Hematopoietic multipotent progenitor cell treated with erythropoietin and hydrocortisone succinate and interleukin-3 and kit ligand, for 4 days (in vitro differentiated cells): ENCODE measurements around the gene TRIM43.
"Not testable (repeated sequence)": the region's sequence is repeated elsewhere in the genome, so short reads cannot be mapped to it uniquely, and the experiment has no call there.

Source experiments
- DNase-seq: peaks from one replicate; pipeline ENCODE4 v3.0.0-alpha.2; 2015

TRIM43 gene

DNA sequence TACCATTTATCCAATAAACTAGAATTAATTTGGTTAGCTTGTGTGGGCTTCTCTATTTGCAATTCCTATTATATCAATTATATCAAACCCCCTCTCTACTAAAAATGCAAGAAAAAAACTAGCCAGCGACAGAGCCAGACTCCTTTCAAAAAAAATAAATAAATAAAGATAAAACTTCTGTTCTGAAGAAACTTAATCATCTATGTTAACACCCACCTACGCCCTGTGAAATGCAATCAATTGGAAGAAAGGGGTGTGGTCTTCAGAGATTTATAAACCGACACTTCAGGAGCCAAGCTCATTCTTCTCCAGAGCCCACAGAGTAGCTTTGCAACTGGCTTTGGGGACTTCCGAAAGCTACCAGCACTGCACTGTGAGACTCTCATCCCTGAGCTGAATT is at the start of gene TRIM43:
TSS of gene TRIM43 (plus strand) at position 301 of the 400 bp plus-strand sequence. CDS start 2,023 bp downstream, outside the sequence.
- not testable (repeated sequence) for DNase-seq

DNA sequence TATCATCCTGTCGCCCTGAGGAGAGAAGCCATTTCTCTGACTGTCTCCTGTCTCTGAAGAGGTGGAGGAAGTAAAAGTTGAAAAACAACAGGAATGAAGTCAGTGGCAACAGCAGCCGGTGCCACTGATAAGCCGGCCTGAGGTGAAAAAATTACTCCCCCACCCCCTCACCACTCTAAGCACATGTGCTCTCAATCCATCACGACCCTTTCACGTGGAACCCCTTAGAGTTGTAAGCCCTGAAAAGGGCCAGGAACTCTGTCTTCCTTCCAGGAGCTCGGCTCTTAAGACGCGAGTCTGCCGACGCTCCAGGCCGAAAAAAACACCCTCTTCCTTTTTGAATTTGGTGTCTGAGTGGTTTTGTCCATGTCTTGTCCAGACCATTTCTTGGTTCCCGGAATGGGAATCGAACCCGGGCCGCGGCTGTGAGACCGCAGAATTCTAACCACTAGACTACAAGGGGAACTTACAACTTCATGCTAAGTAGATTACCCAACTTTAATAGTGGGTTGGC is 40.7 kb upstream of the TRIM43 start:
- peak; percentile 69 for DNase-seq

DNA sequence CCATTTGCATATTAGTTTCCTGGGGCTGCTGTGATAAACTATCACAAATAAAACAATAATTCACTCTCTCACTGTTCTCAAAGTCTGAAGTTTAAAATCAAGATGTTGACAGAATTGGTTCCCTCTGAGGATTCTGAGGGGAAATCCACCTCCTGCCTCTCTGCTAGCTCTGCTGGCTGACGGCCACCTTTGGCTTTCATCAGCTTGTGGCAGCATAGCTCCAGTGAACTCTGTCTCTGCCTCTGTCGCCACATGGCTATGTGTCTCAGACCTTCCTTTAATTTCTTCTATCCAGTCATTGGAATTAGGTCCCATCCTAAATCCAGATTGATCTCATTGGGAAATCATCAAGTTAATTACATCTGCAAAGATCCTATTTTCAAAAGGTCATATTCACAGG is 38.9 kb upstream of the TRIM43 start:
- DNase-seq = peak; percentile 18

DNA sequence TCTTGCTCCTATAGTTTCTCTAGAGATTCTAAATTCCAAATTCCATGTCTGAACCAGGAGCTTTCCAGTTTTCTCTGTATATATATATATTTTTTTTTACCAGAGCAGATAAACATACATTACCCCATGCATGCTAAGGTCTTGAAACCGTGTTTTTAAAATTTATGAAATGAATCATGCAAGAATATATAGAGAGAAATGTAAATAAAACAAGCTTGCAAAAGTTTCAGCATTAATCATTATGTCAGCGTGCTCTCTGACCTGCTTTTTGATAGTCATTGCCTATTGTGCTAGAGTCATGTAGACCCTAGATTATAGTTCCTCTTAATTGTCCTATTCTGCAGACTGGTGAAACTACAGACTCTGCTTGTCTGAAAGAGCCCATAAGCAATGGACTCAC is 22.6 kb upstream of the TRIM43 start:
- no peak for DNase-seq

DNA sequence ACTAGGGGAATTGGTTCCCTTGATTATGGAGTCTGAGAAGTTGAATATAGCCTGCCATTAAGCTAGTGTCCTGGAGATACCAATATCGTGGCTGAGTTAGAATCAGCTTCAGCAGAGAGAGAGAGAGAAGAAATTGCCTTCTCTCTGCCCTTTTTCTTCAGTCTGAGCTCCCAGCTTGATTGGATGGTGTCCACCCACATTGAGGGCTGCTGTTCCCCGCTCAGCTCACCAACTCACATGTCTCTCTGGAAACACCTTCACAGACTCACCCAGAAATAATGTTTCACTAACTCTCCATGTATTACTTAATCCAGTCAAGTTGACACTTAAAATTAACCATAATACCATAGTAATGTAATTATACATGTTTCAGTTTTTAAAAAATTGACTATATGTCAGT is 17.9 kb upstream of the TRIM43 start:
- DNase-seq = no peak

DNA sequence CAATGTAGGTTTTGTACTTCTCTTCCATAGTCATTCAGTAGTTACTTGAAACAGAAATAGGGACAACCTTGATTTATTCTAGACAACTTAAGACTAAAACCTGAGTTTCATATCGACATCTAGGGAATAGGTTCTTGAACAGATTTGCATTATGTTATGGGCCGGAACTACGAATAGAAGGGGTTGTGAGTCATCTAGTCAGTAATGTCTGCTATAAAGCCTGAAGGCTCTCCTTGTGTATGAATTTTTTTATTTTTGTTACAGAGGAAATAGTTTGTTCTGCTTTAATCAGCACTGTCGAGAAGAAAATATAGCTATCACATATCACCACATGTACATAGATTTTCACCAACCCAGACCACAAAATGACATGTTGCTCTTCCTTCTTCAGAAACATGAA is 17.3 kb upstream of the TRIM43 start:
- no peak for DNase-seq

DNA sequence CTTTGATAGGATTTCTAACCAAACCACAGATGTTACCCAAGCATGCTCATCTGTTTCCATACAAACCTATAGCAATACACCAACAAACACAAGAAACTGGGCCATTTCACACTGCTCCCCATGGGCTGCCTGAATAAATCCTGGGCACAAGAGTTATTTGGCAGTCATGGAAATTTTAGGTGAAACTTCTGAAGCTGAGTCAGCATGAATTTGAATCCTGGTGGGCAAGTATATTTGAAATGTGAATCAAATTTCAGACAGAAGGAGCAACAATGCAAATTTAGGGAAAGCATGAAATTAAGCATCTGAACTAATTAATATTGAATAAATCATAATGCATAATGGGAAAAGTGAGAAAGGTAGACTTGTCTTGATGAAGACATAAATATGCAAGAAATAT is 15.9 kb upstream of the TRIM43 start:
- DNase-seq = no peak

DNA sequence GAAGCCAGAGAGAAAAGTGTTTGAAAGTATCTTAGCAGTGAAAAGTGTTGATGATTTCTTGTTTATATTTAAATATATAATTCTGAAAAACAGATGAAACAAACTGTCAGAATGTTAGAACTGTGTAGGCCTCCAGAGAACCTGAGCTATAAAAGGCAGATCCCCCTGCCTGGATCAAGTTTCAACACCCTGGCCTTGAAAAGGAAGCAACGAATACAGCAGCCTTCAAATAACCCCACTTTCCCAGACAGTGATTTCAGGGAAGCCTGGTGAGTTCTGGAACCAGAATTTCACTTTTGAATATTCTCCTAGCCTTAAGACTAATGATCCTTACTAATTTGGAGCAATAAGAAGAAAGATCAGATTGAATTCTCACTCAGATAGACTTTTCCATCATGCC is 13.3 kb upstream of the TRIM43 start:
- no peak for DNase-seq

DNA sequence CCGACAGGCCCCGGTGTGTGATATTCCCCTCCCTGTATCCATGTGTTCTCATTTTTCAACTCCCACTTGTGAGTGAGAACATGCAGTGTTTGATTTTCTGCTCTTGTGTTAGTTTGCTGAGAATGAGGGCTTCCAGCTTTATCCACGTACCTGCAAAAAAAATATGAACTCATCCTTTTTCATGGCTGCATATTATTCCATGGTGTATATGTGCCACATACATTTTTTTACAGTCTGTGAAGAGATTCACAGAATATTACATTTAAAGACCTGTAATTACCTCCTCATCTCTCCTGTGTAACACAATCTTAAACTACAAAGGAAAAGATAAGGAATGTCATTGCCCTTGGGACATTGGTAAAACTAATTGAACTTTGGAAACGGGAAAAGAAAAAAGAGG is 8.3 kb upstream of the TRIM43 start:
- DNase-seq = not testable (repeated sequence)

DNA sequence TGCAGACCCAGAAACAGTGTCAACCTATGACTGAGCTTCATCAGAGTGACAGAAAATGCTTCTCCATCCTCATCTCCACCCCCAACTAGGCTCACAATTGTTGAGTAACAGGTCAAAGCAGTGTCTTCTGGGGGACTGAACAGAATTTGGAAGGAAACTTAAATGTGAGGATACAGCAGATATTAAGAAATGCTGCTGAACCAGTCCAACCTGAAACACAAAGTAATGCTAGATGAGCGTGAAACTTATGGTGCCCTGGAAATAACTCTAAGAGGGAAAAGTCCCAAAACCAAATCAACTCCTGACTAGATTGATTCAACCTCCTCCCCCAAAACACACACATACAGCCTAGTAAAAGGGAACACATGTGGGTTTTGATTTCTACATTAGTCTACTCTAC is 7.5 kb upstream of the TRIM43 start:
- DNase-seq = not testable (repeated sequence)

DNA sequence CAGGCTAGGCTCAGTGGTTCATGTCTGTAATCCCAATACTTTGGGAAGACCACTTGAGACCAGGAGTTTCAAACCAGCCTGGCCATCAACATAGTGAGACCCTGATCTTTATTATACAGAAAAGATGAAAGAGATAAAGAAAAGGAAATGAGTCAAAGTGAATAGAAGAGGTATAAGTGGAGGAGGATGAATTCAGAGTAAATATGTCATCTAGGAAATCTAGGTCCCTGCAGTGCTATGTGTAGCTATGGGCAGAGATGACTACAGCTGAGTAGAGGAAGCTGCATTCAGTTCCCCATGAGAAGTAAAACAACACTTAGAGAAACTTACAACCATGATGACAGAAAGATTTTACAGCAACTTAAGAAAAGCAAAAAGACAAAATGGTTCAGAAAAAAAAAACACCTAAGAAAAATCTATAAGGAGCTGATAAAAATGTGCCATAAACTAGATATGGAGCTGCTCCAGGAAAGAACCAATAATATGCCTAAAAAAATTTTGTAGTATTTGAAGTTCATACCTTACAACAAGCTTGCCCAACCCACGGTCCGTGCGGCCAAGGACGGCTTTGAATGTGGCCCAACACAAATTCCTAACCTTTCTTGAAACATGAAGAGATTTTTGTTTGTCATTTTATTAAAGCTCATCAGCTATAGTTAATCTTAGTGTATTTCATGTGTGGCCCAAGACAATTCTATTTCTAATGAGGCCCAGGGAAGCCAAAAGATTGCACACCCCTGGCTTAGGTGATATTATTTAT is 1.8 kb upstream of the TRIM43 start:
- DNase-seq = not testable (repeated sequence)

DNA sequence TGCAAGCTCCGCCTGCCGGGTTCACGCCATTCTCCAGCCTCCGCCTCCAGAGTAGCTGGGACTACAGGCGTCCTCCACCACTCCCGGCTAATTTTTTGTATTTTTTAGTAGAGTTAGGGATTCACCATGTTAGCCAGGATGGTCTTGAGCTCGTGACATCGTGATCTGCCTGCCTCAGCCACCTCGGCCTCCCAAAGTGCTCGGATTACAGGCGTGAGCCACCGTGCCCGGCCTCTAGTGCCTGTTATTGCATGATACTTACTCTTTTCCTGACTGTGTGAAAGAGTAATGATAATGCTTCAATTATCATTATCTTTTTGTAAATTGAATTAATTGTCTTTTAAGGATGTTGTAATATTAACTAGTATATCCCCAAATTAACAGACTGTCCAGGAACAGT is 1.2 kb downstream of the TRIM43 start:
- DNase-seq = not testable (repeated sequence)

DNA sequence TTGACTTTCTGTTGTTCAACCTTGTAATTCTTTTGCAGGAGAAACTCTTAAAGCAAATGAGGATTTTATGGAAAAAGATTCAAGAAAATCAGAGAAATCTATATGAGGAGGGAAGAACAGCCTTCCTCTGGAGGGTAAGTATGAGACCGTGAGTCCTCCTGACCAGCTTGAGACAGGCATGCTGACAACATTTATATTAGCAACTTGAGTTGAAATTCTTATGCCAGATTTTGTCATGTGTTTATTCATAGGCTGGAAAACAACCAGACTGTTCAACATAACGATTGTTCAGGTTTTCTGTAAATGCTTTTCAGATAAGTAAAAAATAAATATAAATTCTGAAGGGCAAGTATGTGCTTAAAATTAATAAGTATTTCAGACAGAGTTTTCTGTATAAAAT is 3.2 kb downstream of the TRIM43 start:
- not testable (repeated sequence) for DNase-seq

DNA sequence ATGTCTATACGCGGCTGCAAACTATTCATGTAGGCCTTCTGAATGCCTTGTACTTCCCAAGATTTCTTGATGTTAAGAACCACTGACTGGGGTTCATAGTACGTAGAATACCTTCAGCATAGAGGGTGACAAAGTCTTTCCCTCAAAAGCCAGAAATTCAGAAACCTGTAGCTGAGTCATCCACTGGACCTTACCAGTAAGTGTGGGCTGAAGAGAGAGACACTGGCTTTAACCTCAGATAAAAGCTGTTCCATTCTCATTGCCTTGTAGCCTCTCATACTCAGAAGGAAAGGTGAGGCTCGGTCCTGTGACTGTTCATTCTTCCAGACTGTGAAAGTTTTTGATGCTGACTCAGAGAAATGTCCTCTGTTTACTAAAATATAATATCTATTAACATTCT is 9.5 kb downstream of the TRIM43 start:
- DNase-seq = not testable (repeated sequence)

DNA sequence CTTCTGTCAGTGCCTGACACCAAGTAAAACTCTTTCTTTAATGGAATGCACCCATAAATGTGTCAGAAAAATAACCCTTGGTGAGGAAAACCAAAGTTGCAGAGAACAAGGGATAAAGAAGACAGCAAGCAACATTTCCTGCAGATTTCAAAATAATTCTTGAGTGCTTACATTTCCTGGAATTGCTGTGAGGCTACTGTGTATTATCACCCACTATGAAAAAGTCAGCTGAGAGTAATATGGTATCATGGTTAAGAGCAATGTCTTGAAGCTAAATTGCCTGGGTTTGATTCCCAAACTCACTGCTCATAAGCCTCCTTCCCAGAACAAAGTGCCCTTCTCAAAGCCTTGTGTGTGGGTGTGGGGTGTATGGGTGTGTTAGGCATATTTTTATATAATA is 10.3 kb downstream of the TRIM43 start:
- not testable (repeated sequence) for DNase-seq

DNA sequence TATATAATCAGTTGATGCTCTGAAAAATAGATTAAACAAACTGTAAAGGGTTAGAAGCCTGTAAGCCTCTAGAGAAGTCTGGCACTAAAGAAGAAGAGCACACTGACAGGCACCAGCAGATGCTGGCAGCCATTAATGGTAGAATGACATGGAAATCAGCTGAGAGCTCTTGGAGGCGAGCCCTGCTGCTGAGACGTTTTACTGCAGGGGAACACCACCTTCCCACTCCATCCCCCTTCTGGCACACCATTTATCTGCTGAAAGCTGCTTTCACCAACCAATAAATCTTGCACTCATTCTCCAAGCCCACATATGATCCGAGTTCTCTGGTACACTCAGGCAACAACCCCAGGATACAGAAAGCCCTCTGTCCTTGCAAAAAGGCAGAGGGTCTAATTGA is 16.6 kb downstream of the TRIM43 start:
- DNase-seq = not testable (repeated sequence)

DNA sequence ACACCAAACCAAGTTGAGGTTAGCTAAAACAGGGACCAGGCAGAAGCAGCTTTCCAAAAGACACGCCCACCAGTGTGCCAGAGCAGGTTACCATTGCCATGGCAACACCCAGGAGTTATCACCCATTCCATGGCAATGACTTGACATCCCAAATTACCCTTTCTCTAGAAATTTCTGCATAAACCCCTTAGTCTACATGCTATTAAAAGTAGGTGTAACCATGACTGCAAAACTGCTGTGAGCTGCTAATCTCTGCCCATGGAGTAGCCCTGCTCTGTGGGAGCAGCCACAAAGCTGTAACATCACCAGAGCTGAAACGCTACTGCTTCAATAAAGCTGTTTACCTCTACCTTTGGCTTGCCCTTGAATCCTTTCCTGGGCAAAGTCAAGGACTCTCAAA is 18.0 kb downstream of the TRIM43 start:
- not testable (repeated sequence) for DNase-seq

DNA sequence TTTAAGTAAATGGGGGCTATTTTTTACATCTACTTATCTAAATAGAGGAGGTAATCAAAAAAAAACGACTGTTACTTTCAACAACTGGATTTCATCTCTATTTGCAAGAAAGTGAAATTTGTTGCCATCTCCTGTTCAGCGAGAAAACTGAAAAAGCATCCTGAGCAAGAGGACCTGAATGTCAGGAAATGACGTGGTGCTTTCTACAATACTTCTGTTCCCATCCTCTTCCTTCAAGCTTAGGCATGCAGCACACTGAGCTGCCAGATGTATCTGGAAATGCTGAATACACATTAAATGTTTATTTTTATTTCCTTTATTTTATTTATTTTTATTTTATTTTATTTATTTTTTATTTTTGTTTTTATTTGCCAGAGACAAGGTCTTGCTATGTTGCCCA is 21.2 kb downstream of the TRIM43 start:
- not testable (repeated sequence) for DNase-seq

DNA sequence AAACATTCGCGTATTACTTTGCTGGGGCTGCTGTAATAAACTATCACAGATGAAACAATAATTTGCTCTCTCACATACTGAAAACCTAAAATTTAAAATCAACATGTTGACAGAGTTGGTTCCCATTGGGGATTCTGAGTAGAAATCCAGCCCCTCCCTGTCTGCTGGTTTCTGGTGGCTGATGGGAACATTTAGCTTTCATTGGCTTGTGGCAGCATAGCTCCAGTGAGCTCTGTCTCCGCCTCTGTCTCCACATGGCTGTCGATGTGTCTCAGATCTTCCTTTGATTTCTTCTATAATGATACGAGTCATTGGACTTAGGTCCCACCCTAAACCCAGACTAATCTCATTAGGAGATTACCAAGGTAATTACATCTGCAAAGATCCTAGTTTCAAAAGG is 30.9 kb downstream of the TRIM43 start:
- DNase-seq = not testable (repeated sequence)

DNA sequence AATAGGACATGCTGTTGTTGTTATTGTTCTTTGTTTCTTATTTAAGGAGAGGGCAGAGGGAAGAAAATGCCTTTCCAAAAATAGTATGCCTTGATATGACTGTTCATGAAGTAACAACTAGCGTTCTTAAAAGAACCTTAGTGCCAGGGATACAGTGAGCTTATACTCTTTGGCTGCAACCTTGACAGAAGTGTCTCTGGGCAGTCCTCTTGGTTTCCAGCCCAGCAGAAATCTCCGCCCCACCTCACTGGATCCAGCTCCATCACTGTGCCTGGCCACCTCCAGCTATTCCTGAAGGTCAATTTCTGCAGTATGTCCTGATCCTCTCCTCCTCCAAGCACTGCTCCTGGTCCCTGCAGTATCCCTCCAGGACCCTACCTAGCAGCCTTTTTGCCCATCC is 39.2 kb downstream of the TRIM43 start:
- not testable (repeated sequence) for DNase-seq

DNA sequence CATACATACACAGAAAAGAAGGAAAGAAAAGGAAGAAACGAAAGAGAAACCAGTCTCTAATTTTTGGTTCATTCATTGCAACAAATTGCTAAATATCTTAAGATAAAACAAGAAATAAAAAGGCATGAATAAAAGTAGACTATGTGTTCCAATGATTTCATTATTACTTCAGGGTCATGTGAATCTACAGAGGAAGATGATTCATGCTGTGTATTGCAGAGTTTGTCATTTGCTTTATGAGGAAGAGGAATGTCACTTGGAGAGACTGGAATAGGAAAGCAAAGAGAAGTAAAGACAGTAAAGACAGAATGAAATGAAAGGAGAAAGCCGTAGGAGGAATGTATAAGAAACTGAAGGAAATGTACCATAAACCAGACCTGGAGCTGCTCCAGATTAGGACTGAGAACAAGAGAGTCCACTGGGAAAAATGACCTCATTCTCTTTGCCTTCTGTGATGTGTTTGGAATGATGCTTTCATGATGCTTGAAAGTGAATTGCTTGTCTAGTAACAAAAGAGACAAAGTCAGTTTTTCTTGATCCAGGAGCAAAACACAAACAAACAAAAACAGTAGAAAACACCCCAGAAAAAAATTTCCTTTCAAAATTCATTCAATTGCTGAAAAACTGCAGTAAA is 41.9 kb downstream of the TRIM43 start:
- DNase-seq = not testable (repeated sequence)

DNA sequence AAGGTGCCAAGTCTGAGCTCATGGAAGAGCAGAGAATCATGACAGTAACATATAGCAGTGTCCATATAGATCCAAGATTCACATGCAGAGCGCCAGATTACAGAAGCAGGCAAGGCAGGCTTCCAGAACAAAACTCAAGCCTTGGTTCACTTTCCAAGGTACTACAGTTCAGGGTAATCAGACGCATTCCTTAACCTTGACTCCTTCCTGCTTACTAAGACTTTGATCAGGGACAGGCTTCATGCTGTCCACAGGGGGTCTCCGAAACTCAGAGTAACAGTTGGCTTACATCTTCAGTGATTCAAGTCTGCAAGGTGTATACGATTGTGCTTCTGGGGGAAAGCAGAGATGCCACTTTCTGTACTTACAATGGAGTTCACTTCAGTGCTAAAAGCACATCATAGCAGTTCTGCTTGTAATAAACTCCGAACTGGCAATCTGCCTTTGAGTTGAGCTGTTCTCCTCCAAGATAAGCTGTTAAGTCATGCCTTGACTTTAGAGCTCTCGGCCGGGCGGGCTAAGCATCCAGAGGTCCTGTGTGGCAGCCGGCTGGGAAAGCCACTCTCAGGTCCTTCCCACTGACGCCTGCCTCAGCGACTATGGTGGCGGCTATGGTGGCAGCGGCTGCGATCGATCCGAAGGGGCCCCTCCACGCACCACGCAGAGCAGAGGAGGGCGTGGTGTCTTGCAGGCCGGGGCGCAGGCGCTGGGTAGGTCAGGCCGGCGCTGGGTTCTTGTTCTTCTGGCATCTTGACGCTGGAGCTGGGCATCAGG is 48.9 kb downstream of the TRIM43 start:
- DNase-seq = not testable (repeated sequence)

DNA sequence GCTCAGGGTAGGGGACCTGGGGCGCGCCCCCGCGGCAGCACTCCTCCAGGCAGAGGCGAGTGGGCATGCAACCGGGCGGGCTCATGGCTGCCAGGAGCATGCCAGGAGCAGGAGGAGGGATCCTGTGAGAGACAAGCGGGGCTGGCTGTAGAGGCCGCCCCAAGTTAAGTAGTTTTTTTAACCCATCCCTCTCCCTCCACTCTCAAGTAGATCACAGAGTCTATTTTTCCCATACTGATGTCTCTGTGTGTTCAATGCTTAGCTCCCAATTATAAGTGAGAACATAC is 49.4 kb downstream of the TRIM43 start:
- not testable (repeated sequence) for DNase-seq

DNA sequence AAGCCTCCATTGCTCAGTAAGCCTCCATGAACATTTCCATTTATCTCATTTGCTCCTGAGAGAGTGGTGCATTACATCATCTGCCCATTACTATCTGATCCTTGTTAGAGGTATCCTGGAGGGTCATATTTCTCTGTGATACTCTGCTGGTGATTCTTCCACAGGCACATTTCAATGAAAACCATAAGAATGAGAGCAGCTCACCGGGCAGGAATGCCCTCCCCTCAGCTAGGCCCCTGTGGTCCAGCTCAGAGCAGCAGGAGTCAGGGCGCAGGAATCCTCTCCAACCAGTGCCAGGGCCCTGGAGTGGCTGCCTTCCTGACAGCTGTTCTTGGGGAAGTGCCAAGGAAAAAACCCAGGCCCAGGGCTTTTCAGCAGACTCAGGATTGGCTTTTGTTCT is 50.0 kb downstream of the TRIM43 start:
- DNase-seq = not testable (repeated sequence)
